Ishikawa (cell line): ENCODE data around the gene COL20A1.

Experiments used
- EGR1 ChIP-seq: IDR thresholded peaks from 2 replicates; pipeline ENCODE4 v1.6.1; 2012
- EP300 ChIP-seq: IDR thresholded peaks from 2 replicates; pipeline ENCODE4 v1.6.1; 2012; ENCODE audit warnings: borderline replicate concordance
- FOXM1 ChIP-seq: IDR thresholded peaks from 2 replicates; pipeline ENCODE4 v1.6.1; 2012; ENCODE audit warnings: low read depth, borderline replicate concordance
- NFIC ChIP-seq: IDR thresholded peaks from 2 replicates; pipeline ENCODE4 v1.6.1; 2012
- RAD21 ChIP-seq: IDR thresholded peaks from 2 replicates; pipeline ENCODE4 v1.6.1; 2012; ENCODE audit warnings: low read depth
- TAF1 ChIP-seq: IDR thresholded peaks from 2 replicates; pipeline ENCODE4 v1.6.1; 2012; ENCODE audit warnings: low read depth, mild to moderate bottlenecking
- TCF12 ChIP-seq: IDR thresholded peaks from 2 replicates; pipeline ENCODE4 v1.6.1; 2012; ENCODE audit warnings: low read depth
- TF ChIP-seq, protein P1 (sequence below): IDR thresholded peaks from 2 replicates; pipeline ENCODE4 v1.6.1; 2012
- TF ChIP-seq, protein P2 (sequence below): IDR thresholded peaks from 2 replicates; pipeline ENCODE4 v1.6.1; 2012; ENCODE audit warnings: low read depth, mild to moderate bottlenecking
- TF ChIP-seq, protein P3 (sequence below): IDR thresholded peaks from 2 replicates; pipeline ENCODE4 v1.6.1; 2012

DNA sequence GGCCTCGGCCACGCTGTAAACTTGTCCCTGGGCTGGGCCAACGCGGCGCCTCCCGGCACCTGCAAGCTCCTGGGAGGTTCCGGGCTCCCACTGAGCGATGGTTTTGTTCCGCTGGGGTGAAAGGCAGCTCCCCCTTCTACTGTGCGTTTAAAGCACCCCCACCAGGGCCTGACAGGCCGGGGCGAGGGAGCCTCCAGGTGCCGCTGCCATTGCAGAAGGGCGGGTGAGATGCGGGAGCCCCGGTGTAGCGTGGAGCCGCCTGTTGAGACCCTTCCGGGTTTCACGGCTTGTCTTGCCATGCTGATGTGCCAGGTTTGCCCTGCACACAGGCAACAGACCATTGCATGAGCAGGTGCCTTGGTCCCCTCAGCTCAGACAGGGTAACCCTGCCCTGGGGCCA is 2.9 kb downstream of the COL20A1 start:
- TF ChIP-seq RAD21 (no peak), EP300 (no peak), EGR1 (no peak), NFIC (no peak), TCF12 (no peak), FOXM1 (no peak), TAF1 (no peak)
- TF ChIP-seq, protein P1, sequence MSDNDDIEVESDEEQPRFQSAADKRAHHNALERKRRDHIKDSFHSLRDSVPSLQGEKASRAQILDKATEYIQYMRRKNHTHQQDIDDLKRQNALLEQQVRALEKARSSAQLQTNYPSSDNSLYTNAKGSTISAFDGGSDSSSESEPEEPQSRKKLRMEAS, result no peak
- TF ChIP-seq, protein P2, sequence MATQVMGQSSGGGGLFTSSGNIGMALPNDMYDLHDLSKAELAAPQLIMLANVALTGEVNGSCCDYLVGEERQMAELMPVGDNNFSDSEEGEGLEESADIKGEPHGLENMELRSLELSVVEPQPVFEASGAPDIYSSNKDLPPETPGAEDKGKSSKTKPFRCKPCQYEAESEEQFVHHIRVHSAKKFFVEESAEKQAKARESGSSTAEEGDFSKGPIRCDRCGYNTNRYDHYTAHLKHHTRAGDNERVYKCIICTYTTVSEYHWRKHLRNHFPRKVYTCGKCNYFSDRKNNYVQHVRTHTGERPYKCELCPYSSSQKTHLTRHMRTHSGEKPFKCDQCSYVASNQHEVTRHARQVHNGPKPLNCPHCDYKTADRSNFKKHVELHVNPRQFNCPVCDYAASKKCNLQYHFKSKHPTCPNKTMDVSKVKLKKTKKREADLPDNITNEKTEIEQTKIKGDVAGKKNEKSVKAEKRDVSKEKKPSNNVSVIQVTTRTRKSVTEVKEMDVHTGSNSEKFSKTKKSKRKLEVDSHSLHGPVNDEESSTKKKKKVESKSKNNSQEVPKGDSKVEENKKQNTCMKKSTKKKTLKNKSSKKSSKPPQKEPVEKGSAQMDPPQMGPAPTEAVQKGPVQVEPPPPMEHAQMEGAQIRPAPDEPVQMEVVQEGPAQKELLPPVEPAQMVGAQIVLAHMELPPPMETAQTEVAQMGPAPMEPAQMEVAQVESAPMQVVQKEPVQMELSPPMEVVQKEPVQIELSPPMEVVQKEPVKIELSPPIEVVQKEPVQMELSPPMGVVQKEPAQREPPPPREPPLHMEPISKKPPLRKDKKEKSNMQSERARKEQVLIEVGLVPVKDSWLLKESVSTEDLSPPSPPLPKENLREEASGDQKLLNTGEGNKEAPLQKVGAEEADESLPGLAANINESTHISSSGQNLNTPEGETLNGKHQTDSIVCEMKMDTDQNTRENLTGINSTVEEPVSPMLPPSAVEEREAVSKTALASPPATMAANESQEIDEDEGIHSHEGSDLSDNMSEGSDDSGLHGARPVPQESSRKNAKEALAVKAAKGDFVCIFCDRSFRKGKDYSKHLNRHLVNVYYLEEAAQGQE, result no peak
- TF ChIP-seq, protein P3, sequence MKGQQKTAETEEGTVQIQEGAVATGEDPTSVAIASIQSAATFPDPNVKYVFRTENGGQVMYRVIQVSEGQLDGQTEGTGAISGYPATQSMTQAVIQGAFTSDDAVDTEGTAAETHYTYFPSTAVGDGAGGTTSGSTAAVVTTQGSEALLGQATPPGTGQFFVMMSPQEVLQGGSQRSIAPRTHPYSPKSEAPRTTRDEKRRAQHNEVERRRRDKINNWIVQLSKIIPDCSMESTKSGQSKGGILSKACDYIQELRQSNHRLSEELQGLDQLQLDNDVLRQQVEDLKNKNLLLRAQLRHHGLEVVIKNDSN, result no peak
